Measurements from ENCODE around the gene RAB22A.

The RAB22A gene

DNA sequence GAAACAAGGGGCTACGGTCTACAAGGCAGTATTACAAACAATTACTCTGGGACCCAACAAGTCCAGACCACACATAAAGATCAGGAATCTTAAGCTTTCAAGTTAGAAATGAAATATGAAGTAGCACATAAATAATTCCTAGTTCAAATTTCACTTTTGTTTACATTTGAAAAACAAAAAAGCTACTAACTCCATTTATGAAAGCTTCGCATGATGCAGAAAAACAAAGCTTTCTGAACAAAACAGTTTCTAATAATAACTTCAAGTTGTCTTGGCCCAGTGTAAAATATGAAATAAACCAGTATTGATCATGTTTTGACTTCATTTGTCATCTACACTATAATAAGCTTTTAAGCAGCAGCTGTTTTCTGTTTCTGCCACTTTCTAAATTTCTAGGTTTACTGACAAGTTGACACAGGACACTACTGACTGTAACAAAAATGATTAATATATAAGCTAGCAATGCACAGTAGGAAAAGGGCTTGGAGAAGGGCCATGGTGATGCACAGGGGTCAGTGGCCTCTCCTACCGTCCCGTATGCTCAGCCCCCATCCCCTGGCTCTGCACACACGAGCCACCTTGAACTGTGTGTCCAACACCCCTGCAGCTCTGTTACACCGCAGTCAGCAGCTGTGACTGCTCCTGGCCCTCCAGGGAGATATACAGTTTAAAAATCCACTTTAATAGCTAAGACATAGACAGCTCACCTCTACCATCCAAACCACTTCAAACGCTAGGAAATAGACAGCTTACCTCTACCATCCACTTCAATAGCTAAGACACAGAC is 13.3 kb upstream of the RAB22A start:
- ATAC-seq: no peak; the same call in 2 of the 3 replicates
- TF ChIP-seq, protein P1, sequence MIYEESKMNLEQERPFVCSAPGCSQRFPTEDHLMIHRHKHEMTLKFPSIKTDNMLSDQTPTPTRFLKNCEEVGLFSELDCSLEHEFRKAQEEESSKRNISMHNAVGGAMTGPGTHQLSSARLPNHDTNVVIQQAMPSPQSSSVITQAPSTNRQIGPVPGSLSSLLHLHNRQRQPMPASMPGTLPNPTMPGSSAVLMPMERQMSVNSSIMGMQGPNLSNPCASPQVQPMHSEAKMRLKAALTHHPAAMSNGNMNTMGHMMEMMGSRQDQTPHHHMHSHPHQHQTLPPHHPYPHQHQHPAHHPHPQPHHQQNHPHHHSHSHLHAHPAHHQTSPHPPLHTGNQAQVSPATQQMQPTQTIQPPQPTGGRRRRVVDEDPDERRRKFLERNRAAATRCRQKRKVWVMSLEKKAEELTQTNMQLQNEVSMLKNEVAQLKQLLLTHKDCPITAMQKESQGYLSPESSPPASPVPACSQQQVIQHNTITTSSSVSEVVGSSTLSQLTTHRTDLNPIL (CRISPR knock-in tag; IDR thresholded peaks at IDR 0.05; ENCODE audit: low read depth): no peak

DNA sequence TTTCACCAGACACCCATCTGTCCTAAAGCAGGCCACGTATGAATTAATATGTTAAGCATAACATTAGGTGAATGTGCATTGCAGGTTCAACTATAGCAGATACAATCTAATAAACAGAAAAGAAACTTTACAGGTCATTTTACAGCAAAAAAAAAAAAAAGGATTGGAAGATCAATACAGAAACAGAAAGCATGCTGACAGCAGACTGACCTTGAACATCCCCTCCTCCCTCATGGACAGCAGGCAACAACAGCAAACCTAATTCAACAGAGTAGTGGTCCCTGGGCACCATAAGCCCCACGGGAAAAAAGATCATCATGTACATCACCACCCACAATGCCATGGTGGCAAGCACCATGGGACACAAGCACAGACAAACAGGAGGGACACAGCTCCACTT is 12.1 kb upstream of the RAB22A start:
- TF ChIP-seq ISL1 (CRISPR knock-in tag; IDR thresholded peaks at IDR 0.05) (no peak), GLIS3 (CRISPR knock-in tag; IDR thresholded peaks at IDR 0.05) (no peak), ZNF565 (CRISPR knock-in tag; conservative IDR thresholded peaks at IDR 0.05; ENCODE audit: low read depth) (no peak)
- TF ChIP-seq, protein P2, sequence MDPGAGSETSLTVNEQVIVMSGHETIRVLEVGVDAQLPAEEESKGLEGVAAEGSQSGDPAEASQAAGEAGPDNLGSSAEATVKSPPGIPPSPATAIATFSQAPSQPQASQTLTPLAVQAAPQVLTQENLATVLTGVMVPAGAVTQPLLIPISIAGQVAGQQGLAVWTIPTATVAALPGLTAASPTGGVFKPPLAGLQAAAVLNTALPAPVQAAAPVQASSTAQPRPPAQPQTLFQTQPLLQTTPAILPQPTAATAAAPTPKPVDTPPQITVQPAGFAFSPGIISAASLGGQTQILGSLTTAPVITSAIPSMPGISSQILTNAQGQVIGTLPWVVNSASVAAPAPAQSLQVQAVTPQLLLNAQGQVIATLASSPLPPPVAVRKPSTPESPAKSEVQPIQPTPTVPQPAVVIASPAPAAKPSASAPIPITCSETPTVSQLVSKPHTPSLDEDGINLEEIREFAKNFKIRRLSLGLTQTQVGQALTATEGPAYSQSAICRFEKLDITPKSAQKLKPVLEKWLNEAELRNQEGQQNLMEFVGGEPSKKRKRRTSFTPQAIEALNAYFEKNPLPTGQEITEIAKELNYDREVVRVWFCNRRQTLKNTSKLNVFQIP (CRISPR knock-in tag; IDR thresholded peaks at IDR 0.05; ENCODE audit: borderline replicate concordance, low read depth): no peak

DNA sequence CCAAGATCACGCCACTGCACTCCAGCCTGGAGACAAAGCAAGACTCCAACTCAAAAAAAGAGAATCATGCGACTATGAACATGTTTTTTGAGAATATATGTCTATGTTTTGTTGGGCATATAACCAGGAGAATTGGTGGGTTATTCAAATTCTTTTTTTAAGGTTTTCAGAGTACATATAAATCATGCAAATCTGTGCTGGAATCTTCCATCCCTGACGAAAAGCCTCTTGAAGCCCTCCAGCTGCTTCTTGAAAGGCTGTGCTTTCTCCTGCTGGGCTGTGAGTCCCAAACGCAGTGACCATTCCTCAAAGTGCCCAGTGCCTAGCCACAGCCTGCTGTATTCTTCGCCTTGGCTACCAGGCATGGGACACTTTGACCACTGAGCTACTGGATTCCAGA is 9.2 kb upstream of the RAB22A start:
- TF ChIP-seq OSR1 (CRISPR knock-in tag; IDR thresholded peaks at IDR 0.05) (no peak), RARB (CRISPR knock-in tag; IDR thresholded peaks at IDR 0.05) (no peak), ZFP30 (CRISPR knock-in tag; IDR thresholded peaks at IDR 0.05) (no peak), TCF4 (CRISPR knock-in tag; IDR thresholded peaks at IDR 0.05; ENCODE audit: borderline replicate concordance) (no peak), ZNF70 (CRISPR knock-in tag; IDR thresholded peaks at IDR 0.05) (no peak), ESRRG (CRISPR knock-in tag; IDR thresholded peaks at IDR 0.05) (no peak), ISL1 (CRISPR knock-in tag; IDR thresholded peaks at IDR 0.05) (no peak), TOX (CRISPR knock-in tag; IDR thresholded peaks at IDR 0.05; ENCODE audit: borderline replicate concordance) (no peak), ZC3H10 (CRISPR knock-in tag; IDR thresholded peaks at IDR 0.05) (no peak), BACH2 (CRISPR knock-in tag; IDR thresholded peaks at IDR 0.05; ENCODE audit: borderline replicate concordance) (no peak), ARNTL (CRISPR knock-in tag; IDR thresholded peaks at IDR 0.05; ENCODE audit: borderline replicate concordance, low read depth) (no peak), PPARA (CRISPR knock-in tag; IDR thresholded peaks at IDR 0.05; ENCODE audit: borderline replicate concordance) (no peak), CSDC2 (CRISPR knock-in tag; IDR thresholded peaks at IDR 0.05) (no peak), ZNF565 (CRISPR knock-in tag; conservative IDR thresholded peaks at IDR 0.05; ENCODE audit: low read depth) (no peak), ZNF8 (CRISPR knock-in tag; IDR thresholded peaks at IDR 0.05) (no peak)
- TF ChIP-seq, protein P2 (CRISPR knock-in tag; IDR thresholded peaks at IDR 0.05; ENCODE audit: borderline replicate concordance, low read depth): no peak
- TF ChIP-seq, protein P3, sequence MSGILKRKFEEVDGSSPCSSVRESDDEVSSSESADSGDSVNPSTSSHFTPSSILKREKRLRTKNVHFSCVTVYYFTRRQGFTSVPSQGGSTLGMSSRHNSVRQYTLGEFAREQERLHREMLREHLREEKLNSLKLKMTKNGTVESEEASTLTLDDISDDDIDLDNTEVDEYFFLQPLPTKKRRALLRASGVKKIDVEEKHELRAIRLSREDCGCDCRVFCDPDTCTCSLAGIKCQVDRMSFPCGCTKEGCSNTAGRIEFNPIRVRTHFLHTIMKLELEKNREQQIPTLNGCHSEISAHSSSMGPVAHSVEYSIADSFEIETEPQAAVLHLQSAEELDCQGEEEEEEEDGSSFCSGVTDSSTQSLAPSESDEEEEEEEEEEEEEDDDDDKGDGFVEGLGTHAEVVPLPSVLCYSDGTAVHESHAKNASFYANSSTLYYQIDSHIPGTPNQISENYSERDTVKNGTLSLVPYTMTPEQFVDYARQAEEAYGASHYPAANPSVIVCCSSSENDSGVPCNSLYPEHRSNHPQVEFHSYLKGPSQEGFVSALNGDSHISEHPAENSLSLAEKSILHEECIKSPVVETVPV (CRISPR knock-in tag; IDR thresholded peaks at IDR 0.05): no peak
- TF ChIP-seq, protein P1 (CRISPR knock-in tag; IDR thresholded peaks at IDR 0.05; ENCODE audit: low read depth): no peak
- TF ChIP-seq, protein P4, sequence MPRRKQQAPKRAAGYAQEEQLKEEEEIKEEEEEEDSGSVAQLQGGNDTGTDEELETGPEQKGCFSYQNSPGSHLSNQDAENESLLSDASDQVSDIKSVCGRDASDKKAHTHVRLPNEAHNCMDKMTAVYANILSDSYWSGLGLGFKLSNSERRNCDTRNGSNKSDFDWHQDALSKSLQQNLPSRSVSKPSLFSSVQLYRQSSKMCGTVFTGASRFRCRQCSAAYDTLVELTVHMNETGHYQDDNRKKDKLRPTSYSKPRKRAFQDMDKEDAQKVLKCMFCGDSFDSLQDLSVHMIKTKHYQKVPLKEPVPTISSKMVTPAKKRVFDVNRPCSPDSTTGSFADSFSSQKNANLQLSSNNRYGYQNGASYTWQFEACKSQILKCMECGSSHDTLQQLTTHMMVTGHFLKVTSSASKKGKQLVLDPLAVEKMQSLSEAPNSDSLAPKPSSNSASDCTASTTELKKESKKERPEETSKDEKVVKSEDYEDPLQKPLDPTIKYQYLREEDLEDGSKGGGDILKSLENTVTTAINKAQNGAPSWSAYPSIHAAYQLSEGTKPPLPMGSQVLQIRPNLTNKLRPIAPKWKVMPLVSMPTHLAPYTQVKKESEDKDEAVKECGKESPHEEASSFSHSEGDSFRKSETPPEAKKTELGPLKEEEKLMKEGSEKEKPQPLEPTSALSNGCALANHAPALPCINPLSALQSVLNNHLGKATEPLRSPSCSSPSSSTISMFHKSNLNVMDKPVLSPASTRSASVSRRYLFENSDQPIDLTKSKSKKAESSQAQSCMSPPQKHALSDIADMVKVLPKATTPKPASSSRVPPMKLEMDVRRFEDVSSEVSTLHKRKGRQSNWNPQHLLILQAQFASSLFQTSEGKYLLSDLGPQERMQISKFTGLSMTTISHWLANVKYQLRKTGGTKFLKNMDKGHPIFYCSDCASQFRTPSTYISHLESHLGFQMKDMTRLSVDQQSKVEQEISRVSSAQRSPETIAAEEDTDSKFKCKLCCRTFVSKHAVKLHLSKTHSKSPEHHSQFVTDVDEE (CRISPR knock-in tag; IDR thresholded peaks at IDR 0.05): no peak
- TF ChIP-seq, protein P5, sequence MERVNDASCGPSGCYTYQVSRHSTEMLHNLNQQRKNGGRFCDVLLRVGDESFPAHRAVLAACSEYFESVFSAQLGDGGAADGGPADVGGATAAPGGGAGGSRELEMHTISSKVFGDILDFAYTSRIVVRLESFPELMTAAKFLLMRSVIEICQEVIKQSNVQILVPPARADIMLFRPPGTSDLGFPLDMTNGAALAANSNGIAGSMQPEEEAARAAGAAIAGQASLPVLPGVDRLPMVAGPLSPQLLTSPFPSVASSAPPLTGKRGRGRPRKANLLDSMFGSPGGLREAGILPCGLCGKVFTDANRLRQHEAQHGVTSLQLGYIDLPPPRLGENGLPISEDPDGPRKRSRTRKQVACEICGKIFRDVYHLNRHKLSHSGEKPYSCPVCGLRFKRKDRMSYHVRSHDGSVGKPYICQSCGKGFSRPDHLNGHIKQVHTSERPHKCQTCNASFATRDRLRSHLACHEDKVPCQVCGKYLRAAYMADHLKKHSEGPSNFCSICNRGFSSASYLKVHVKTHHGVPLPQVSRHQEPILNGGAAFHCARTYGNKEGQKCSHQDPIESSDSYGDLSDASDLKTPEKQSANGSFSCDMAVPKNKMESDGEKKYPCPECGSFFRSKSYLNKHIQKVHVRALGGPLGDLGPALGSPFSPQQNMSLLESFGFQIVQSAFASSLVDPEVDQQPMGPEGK (CRISPR knock-in tag; IDR thresholded peaks at IDR 0.05; ENCODE audit: borderline replicate concordance): no peak
- ATAC-seq: no peak

More for the DNA sequence above, 12.1 kb upstream of the RAB22A start:
- ATAC-seq: no peak

All from SK-N-SH treated with all-trans-retinoic acid at 6 μM for 48 hours (cell line).